Heart left ventricle (tissue), 13 donors: ENCODE data around the gene MET.
"Not testable (repeated sequence)": the region's sequence is repeated elsewhere in the genome, so short reads cannot be mapped to it uniquely, and the experiment has no call there.

Source experiments
- POLR2A ChIP-seq, 2 donors: fragments of 450-650 bp; IDR thresholded peaks; one replicate each; pipeline ENCODE4 v1.6.1; 2017; ENCODE audit warnings: antibody characterized with exemption in 2 of 2, mild to moderate bottlenecking in 2 of 2, moderate library complexity in 2 of 2
- TF ChIP-seq, protein P1 (sequence below), 12 donors: fragments of 200-600 bp; sonication (generic) in 4 of 12; IDR thresholded peaks; one replicate each; pipeline versions ENCODE4 v1.5.0 to v1.8.0; 2018 to 2022; ENCODE audit warnings: antibody characterized with exemption in 12 of 12, mild to moderate bottlenecking in 5 of 12
- donor health status: ischemic (EF 13 %, LVEDD 7.1; RV severe dilation, severe dysfunction).
- donor health status: DM: no; HTN: yes; CAD: no.
- donor health status: DM: no; HTN: no; CAD: no.
- donor health status: ischemic (EF 25% LVEDD 6.9; RV normal size, moderate dysfunction).
- donor health status: ischemic (EF 25% LVEDD 5.7; RV mildly dilated, moderate dysfunction).
- donor health status: ischemic (EF 35%, LVEDD 5.7; RV mildly dilated, moderate dysfunction).
- donor health status: nonischemic (EF 11% LVEDD 7.7; RV severe dilation, severe dysfunction).
- donor health status: DM: yes; HTN: yes; CAD: no.
- donor health status: PGD.
- donor health status: ischemic (EF 29% LVEDD 5.4; RV normal size, mild dysfunction).
- donor health status: nonischemic (EF 23%, LVEDD 6.1; RV moderate dilation, normal function).

DNA sequence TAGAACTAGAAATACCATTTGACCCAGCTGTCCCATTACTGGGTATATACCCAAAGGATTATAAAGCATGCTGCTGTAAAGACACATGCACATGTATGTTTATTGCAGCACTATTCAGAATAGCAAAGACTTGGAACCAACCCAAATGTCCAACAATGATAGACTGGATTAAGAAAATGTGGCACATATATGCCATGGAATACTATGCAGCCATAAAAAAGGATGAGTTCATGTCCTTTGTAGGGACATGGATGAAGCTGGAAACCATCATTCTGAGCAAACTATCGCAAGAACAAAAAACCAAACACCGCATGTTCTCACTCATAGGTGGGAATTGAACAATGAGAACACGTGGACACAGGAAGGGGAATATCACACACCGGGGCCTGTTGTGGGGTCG lies 74.4 kb downstream of the MET start:
- TF ChIP-seq, protein P1, sequence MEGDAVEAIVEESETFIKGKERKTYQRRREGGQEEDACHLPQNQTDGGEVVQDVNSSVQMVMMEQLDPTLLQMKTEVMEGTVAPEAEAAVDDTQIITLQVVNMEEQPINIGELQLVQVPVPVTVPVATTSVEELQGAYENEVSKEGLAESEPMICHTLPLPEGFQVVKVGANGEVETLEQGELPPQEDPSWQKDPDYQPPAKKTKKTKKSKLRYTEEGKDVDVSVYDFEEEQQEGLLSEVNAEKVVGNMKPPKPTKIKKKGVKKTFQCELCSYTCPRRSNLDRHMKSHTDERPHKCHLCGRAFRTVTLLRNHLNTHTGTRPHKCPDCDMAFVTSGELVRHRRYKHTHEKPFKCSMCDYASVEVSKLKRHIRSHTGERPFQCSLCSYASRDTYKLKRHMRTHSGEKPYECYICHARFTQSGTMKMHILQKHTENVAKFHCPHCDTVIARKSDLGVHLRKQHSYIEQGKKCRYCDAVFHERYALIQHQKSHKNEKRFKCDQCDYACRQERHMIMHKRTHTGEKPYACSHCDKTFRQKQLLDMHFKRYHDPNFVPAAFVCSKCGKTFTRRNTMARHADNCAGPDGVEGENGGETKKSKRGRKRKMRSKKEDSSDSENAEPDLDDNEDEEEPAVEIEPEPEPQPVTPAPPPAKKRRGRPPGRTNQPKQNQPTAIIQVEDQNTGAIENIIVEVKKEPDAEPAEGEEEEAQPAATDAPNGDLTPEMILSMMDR (IDR thresholded peaks at IDR 0.05) = not testable (repeated sequence)
- not testable (repeated sequence) for TF ChIP-seq POLR2A (IDR thresholded peaks at IDR 0.05)
